T-helper 22 cell (primary cell): ENCODE data around the gene SLC44A1.

Source experiments
- DNase-seq: peaks from one replicate; pipeline ENCODE4 v3.0.0-alpha.2; 2020; ENCODE audit warnings: low read depth

Gene SLC44A1

DNA sequence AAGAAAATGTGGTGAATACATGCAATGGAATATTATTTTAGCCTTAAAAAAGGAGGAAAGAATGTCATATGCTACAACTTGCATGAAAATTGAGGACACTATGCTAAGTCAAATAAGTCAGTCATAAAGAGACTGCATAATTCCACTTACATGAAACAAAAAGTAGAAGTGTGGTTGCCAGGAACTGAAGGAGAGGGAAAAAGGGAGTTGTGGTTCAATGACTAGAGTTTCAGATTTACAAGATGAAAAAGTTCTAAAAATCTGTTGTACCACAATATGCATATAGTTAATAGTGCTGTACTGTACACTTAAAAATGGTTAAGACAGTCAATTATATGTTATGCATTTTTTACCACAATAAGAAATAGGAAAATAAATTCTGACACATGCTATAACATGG is 95.4 kb downstream of the SLC44A1 start:
- DNase-seq = no peak

DNA sequence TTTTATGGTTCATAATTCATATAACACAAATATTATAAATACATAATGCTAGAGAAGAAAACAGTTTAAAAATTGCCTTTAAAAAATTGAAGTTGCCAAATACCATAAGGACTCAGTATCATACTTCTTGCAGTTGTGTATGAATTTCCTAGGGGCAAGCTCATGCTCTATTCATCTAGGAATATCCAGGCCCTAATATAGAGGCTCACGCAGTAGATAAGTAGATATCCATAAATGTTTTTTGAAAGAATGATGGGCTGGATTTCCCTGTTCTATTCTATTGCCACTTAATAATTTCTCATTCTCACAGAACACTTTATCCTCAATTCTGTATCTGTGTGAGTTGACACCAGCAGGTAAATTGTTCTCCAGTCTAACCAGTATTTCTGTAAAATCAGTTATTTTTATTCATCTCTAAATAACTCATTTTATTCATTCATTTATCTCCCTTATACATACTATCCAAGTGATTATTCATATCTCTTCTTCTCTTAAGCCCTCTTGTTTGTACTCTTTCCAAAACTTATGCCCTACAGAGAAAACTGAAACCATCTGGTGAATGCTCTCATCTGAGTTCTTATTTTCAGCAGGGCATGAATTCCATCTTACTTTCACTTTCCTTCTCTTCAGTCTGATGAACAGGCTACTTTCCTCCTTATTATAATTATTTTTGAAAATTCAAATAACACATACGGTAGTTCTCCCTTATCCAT is 97.1 kb downstream of the SLC44A1 start:
- no peak for DNase-seq

DNA sequence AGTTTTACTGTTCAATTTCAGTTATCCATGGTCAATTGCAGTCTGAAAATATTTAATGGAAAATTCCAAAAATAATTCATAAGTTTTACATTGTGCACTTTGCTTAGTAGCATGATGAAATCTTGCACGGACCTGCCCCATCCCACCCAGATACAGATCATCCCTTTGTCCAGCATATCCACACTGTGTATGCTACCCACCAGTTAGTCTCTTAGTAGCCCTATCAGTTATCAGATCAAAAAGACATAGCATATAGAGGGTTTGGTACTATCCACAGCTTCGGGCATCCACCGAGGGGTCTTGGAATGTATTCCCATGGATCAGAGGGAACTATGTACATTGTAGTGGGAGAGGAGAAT is 97.7 kb downstream of the SLC44A1 start:
- DNase-seq = no peak

DNA sequence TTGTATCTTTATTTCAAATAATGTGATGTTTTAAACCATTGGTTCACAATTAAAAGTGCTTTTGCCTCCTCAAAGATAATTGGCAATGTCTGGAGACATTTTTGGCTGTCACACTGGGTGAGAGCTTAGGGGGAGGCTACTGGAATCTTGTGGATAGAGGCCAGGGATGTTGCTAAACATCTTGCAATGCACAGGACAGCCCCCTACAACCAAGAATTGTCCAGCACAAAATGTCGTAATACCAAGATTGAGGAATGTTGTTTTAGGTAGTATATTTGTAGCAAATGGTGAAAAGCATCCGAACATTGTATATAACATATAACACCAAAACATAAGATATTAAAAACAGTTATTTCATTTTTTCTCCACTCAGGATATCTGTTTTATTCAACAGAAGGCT is 99.8 kb downstream of the SLC44A1 start:
- no peak for DNase-seq

DNA sequence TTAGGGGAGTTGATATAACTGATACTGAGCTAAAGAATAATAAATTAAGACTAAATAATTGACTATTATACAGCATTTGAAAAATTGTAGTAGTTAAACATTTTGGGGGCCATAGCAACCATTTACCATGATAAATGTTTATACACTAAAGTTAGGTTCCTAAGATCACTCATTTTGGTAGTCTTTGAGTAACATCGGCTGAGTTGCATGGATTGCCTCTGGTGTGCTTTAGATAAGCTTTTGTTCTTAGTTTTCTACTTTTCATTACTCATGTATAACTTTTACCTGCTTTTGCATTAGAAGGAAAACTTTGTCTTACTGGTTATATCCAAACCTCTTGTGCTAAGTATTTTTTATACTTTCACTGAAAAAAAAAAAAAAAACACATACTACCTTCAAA is 101.2 kb downstream of the SLC44A1 start:
- DNase-seq = no peak

DNA sequence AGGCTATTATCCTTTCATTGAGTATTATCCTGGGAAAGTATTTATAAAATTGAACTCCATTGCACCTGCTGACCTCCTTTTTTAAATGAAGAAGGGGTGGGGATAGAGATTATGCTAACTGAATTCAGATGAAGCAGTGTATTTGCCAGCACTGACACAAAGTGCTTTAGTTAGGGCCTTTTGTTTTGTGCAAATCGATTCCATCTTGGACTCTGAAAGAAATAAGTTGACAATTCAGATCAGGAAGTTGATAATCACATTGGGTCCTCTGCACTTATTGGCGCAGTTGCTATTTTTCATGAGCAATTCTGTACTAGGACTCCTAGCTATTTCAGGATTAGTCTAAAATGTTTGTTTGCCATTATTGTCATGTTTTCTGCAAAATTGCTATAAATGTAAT is 101.8 kb downstream of the SLC44A1 start:
- no peak for DNase-seq

DNA sequence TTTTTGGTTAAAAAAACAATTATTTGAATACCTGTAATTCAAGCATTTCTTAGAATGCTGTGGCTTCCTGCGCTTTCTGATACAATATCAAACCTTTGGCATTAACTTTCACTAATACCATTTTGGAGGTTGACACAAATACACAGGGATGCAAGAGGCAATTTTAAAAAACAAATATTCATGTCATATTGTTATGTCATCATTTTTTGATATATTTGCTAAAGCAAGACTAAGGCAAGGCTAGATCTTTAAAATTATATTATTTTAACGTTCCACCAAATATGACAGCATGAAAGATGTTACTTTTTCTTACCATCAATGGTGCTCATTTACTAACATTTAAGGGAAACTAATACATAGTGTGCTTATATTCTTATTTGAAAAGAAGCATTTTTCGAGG is 110.0 kb downstream of the SLC44A1 start:
- no peak for DNase-seq

DNA sequence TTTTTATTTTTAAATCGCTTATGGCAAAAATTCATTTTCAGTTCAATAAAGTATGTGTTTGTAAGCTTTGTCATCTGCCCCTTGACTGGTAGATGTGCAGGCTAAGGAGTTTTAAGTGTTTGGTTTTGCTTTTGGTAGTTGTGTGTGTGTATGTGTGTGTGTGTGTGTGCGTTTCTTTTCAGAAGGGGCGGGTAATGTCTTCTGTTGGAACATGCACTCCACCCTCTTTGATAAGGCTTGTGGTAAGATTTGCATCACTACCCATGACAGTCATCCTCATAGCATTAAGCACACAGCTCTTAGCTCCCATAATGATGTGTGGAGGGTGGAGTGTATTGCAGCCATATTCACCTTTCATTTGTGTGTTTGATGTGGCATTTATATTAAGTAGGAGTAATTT is 111.3 kb downstream of the SLC44A1 start:
- DNase-seq = no peak

DNA sequence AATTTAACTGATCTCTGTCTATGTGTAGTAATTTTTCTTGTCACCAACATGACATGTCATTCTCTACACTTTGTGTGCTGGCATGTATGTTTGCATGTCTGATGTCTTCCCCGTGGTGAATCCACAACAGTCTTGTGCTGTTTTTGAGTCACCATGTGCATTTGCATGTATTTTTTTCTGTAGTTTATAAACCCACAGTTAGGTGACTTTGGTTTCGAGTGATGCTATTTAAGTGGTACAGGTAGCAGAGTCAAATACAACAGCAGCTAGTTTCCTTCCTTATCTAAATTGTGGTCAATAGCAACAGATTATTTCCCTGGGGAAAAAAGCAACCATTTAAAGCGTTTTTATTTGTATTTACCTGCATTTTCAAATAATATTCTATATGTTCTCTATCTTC is 113.5 kb downstream of the SLC44A1 start:
- no peak for DNase-seq

DNA sequence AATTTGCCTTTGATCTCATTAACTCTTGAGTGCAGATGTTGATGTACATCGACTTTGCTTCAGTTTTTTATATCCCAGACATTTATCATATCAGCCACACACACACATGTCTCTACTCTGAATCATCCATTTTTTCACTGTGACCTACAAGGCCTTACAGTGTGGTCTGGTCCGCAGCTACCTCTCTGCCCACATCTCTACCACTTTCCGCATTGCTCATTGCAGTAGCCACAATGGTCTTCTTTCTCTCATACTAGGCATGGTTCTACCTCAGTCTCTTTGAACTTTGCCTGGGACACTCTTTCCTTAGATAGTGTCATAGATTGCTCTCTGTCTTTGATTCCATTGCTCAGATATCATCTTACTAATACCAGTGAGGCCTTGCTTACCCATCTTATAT is 115.4 kb downstream of the SLC44A1 start:
- DNase-seq = no peak

DNA sequence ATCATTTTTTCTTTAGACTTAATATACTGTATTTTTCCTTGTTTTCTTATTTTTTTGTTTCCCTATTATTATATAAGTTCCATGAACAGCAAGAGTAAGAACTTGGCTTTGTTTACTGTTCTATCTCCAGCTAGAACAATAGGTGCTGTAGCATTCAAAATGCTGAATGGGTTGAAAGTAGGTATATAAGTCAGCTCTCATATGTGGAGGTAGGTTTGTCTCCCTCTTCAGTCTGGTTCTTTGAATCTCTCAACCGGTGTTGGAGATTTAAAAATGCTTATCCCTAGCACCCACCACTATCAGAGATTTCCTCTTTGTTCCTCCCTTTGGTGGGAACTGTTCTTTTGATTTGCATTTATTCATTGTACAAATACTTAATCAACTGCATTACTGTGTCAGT is 115.9 kb downstream of the SLC44A1 start:
- DNase-seq = no peak

DNA sequence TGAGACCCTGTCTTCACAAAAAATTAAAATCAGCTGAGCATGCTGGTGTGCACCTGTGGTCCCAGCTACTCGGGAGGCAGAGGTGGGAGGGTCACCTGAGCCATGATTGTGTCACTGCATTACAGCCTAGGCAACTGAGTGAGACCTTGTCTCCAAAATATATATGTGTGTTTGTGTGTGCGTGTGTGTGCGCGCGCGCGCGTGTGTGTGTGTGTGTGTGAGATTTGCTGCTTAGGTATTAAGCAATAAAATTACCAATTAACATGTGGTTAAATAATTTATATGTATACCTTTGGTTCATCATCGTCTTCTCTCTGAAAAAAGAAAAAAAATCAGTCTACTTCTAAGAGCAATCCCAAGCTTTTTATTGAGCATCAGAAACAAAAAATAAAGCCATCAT is 117.4 kb downstream of the SLC44A1 start:
- DNase-seq = no peak

DNA sequence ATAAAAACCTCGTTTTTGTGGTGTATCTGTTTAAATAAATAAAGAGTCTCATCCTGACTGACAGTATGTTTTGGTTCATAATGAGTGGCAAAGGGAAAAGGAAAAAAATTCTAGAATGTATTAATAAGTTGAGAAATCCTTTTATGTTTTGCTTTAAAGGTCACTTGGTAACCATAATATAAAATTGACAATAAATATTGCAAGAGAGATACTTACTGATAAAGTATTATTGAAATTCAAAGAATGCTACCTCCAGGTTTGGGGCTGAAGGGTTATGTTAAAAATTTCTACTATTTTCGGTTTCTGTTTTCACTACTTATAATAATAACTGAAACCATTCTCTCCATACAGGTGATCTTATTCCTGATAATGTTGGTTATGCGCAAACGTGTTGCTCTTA is 118.0 kb downstream of the SLC44A1 start:
- DNase-seq = no peak

DNA sequence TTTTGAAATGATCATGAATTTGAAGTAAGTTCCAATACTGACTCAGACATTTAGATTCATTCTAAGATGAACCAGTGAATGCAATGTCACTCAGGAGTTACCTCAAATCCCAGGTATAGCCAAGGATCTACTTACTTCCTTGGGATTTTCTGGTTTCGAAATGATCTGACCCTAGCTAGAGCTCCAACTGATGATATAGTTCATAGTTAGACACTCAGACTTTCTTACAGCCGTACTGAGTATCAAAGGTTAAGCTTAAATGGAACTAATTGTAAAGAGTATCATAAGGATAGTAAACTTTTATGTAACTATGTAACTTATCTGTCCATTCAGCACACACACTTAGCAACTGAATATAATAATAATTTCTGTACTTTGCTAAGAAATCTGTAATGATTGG is 119.4 kb downstream of the SLC44A1 start:
- DNase-seq = no peak

DNA sequence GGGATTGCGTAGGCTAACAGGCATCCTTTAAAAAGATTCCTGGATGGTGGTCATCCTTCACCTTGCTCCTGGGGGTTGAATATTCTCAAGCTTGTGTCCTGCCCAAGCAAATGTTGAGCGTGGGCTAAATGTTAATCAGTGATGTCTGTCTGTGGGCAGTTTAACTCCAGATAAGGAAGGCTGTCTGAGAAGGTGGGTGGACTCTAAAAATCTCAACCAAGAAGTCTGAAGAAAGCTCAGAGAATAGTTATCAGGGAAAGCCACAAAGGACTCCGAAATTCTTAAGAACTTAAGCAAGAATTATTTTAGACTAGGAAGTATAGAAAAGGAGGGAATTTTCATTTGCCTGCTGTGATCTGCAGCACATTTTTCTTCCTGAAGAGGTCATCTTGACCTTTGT is 125.5 kb downstream of the SLC44A1 start:
- DNase-seq = no peak

DNA sequence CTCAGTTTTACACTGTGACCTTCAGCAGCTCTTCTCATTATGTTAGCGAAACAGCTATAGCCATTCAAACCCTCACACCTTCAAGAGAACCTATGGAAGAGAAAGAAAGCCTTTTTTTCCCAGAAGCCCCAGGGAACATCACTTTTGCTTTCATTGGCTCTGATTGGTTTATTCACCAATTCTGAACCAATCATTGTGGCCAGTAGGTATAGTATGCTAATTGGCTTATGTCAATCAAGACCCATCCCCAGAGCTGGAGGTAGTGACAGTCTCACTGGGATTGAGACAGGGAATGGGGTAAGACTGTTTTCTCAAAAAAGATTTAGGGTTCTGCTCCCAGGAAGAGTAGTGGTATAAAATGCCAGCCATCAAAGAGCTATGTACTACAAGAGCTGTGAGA is 129.3 kb downstream of the SLC44A1 start:
- DNase-seq = no peak

DNA sequence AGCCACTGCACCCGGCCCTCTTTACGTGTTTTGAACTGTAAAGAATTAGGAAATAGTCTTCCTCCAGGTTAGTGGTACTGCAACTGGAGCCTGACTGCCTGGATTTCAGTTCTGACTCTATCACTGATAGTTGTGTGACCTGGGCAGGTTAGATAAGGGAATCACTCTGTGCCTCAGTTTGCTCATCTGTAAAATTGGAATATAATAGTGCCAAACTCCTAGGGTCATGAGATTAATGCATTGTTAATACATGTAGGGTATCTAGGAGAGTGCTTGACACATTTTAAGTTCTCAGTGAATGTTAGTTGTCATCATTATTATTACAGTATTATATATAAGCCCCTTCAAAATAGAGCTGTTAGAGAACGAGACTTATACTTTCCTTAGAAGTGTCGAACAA is 130.9 kb downstream of the SLC44A1 start:
- no peak for DNase-seq

DNA sequence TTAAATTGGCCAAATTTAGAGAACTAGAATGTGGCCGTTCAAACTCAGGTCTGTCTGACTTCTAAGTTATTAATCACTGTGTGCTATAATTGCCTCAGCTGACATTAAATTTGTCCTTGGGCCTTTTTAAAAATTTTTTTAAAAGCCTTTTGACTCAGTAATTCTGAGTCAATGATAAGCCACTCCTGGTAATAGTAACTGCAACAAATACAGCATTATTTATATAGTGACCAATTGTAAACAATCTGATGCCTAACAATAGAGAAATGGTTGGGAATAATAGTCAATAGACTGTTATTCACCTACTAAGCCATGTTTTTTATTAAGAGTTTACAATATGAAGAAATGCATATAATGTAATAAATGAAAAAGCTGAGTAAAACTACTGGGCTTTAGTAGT is 132.4 kb downstream of the SLC44A1 start:
- DNase-seq = no peak

DNA sequence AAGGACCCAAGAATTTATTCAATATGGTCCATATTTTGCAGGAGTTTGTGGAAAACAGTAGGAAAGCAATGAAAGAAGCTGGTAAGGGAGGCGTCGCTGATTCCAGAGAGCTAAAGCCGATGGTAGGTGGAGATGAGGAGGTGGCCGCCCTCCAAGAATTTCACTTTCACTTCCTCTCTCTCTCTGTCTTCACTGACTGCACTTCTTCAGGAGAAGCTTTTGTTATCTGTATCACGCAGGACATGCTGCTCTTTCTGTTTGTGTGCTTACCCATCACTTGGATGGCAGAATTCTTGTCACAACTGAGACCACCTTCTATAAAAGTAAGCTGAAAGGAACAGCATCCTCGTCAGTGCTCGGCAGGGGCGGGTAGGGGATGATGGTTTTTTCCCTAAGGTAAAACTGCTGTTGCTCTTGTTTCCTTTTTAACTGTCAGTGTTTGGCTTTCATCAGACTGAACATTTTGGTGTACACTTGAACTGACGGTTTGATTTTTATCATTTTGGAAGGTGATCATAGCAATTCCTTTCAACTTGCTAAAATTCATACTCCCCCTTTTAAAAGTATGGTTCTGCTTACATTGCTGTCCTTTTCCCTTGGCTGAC is 141.0 kb downstream of the SLC44A1 start:
- no peak for DNase-seq

DNA sequence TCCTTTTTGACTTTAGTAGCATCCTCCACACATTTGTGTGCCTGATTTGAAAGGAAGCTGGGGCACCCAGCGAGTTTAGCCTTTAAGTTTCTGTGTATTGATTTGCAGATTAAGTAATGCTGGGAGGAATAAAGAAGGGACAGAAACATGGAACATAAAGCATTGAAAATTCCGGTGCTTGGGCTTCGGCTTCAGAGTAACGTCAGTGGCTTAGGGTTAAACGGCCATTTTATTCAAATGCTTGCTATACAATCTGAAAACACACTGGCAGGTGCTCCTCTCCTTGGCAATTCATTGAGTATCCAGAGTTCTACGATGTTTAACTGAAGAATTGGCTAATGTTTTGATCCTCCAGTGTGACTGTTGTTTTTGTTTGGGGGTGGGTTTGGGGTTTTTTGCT is 145.3 kb downstream of the SLC44A1 start:
- no peak for DNase-seq

DNA sequence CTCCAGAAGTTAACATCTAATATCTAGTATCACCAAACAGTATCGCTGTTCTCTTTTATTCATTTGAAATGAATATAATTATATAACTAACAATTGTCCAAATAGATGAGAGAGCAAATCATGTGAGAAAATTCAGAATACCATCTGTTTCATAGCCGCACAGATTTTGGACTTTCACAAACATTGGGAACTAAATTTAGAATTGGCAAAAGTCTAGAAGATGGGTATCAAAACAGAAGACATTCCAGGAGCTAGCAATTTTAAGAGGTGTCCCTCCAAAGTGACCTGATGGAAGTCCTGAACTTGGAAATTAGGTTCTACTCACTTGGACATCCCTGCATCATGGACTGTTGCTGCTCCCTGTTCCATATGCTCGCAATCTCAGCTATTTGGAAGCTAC is 146.4 kb downstream of the SLC44A1 start:
- no peak for DNase-seq

DNA sequence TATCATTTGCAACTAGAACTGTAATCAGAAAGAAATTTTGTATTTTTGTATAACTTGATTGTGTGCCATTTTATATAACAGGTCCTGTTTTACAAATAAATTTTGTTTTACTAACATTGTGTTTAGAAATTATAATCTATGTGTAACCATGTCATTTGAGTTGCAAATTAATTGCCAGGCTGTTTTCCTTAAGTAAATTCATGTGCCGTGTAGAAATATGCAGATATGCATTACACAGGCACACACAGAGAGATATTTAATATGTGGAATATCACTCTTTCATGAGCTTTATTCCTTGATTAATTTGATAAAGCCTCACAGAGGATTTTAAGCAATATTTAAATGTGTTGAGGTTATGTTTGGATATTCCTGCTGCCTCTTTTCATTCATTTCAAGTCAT is 146.8 kb downstream of the SLC44A1 start:
- DNase-seq = no peak

DNA sequence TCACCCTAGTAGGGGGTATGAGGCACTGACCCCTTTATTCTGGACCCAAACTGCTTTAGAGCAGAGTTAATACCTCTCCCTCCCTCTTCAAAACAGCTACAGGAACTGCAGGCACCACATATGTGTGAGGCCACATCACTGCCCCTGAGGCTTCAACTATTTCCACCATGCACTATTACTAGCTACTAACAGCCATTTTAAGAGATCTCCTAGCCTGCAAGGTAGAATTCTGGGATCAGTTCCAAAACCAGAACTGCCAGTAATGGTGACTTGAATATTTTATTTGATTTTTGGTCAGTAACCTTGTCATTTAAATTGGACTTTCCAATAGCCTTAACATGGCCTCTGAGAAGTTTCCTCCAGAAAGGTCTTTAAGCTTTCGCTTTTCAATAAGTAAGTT is 148.1 kb downstream of the SLC44A1 start:
- no peak for DNase-seq

DNA sequence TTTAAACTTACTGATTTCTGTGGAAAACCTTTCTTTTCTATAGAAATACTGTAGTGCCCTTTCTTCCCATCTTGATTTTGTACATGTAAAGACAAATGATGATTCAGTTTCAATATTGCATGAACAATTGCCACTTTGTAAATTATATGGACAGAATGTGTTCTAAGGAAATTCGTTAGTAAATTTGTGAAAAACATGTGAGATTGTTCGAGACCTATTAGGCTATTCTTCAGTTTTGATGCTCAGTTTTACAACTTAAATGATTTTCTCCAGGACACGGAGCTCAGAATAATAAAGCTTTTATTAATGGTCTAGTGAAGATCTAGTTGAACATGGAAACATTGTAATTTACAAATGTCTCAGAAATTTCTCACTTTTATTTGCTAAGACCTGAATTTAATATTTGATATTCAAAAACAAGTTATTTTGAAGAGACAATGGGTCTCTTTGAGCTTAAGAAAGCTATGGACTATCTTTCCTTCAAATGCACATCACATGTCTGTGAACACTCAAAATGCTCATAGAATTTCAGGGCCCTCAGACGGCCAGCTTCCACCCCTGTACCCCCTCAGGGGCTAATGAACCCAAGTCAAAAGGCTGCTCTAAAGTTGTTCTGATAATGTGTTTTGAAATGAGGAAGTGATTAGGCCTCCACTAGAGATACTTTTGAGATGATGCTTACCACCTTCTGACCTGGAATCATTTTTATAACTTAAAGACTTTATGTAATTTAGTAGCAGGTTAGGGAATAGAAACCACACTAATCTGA is 149.3 kb downstream of the SLC44A1 start:
- DNase-seq = no peak
